GM13976 (cell line): Measurements from ENCODE around the gene TMEM35B.
"Not testable (repeated sequence)": the region's sequence is repeated elsewhere in the genome, so short reads cannot be mapped to it uniquely, and the experiment has no call there.

Experiments
- DNase-seq: peaks from one replicate; pipeline ENCODE4 v3.0.0; 2012; ENCODE audit warnings: low spot score
- in situ Hi-C: fragments of 300-500 bp; cut with MboI; formaldehyde crosslinking; loops from one replicate; pipeline ENCODE4 v1.12.0; 2022; ENCODE audit warnings: low sequenced_read_pairs, mixed read lengths, inconsistent platforms; ENCODE audit not compliant: unreplicated experiment
- TF ChIP-seq, protein P1 (sequence below): IDR thresholded peaks from 2 replicates; pipeline ENCODE4 v1.5.1; 2012; ENCODE audit warnings: borderline replicate concordance, mild to moderate bottlenecking; ENCODE audit not compliant: insufficient read depth; ENCODE audit errors: extremely low read depth, missing control alignments, control extremely low read depth

The TMEM35B gene

DNA sequence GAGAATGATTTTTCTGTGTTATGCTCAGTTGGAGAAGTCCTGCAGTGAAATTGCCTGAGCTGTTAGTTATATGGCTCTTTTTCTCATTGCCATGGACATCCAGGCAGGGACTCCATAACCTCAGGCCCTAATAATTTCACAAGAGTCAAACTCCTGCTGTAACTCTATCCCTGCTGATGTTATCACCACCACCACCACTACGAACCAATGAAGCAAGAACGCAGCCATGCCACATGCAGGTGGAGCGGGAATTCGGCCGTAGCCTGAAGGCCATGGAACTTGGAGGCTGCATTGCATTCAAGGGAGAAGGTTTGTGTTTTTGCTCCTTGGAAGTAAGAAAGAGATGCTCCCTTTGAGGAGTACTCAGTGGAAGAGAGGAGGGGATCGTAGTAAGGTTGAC, 38.9 kb downstream of the TMEM35B start:
- in situ Hi-C loops, result no loop called here
- TF ChIP-seq, protein P1, sequence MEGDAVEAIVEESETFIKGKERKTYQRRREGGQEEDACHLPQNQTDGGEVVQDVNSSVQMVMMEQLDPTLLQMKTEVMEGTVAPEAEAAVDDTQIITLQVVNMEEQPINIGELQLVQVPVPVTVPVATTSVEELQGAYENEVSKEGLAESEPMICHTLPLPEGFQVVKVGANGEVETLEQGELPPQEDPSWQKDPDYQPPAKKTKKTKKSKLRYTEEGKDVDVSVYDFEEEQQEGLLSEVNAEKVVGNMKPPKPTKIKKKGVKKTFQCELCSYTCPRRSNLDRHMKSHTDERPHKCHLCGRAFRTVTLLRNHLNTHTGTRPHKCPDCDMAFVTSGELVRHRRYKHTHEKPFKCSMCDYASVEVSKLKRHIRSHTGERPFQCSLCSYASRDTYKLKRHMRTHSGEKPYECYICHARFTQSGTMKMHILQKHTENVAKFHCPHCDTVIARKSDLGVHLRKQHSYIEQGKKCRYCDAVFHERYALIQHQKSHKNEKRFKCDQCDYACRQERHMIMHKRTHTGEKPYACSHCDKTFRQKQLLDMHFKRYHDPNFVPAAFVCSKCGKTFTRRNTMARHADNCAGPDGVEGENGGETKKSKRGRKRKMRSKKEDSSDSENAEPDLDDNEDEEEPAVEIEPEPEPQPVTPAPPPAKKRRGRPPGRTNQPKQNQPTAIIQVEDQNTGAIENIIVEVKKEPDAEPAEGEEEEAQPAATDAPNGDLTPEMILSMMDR, result no peak
- DNase-seq, result no peak

DNA sequence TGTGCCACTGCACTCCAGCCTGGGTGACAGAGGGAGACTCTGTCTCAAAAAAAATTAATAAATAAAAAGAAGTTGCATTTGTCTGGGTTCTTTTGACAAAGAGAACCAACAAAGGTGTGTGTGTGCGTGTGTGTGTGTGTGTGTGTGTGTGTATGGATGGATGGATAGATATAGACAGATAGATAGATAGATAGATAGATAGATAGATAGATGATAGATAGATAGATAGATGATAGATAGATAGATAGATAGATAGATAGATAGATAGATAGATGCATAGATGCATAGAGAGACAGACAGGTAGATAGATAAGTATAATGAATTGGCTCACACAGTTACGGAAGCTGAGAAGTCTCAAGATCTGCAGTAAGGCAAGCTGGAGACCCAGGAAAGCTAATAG, 43.3 kb downstream of the TMEM35B start:
- DNase-seq, in situ Hi-C loops: not testable (repeated sequence)
